Daoy (cell line): ENCODE data around the gene NEMP1. TPM values are rescaled to one million over a fixed set of nuclear protein-coding genes. Genes with fewer than 3 reads are reported as not detected.

Source experiments
- DNase-seq: peaks from one replicate; pipeline ENCODE4 v3.0.0-alpha.2; 2015; ENCODE audit warnings: low read depth
- total RNA-seq: library from RNA; depleted of rRNA; stranded (reverse); fragments of >200 nt; shearing (Covaris generic); gene quantifications from 2 replicates; pipeline ENCODE4 v1.2.3, GENCODE V29; 2014

NEMP1 gene
- total RNA-seq, 1 experiment from 2014 or later: 34.1 TPM

GRCh38 chr12:57107456-57108155 is 29.0 kb upstream of the NEMP1 start:
- no peak for DNase-seq

- no peak for DNase-seq
Measured at GRCh38 chr12:57106021-57106708, 27.6 kb upstream of the NEMP1 start.

- DNase-seq: no peak
Measured at GRCh38 chr12:57105011-57105753, 26.6 kb upstream of the NEMP1 start.

GRCh38 chr12:57104292-57104910 is 25.8 kb upstream of the NEMP1 start:
- no peak for DNase-seq

- no peak for DNase-seq
Measured at GRCh38 chr12:57103856-57104255, 25.3 kb upstream of the NEMP1 start.

- no peak for DNase-seq
Measured at GRCh38 chr12:57101892-57102695, 23.5 kb upstream of the NEMP1 start.

- no peak for DNase-seq
Measured at GRCh38 chr12:57099766-57100165, 21.2 kb upstream of the NEMP1 start.

GRCh38 chr12:57099047-57099714 is 20.6 kb upstream of the NEMP1 start:
- no peak for DNase-seq

GRCh38 chr12:57098546-57098945 is 20.0 kb upstream of the NEMP1 start:
- no peak for DNase-seq

- no peak for DNase-seq
Measured at GRCh38 chr12:57097554-57097835, 18.9 kb upstream of the NEMP1 start.

- no peak for DNase-seq
Measured at GRCh38 chr12:57096748-57097553, 18.4 kb upstream of the NEMP1 start.

GRCh38 chr12:57096099-57096572 is 17.5 kb upstream of the NEMP1 start:
- no peak for DNase-seq

- DNase-seq: no peak
Measured at GRCh38 chr12:57095440-57095839, 16.8 kb upstream of the NEMP1 start.

- DNase-seq: no peak
Measured at GRCh38 chr12:57094208-57095160, 15.9 kb upstream of the NEMP1 start.

- DNase-seq: peak; percentile 86
Measured at GRCh38 chr12:57093415-57094207, 15.0 kb upstream of the NEMP1 start.

- no peak for DNase-seq
Measured at GRCh38 chr12:57092876-57093414, 14.4 kb upstream of the NEMP1 start.

- DNase-seq: no peak
Measured at GRCh38 chr12:57092529-57092862, 13.9 kb upstream of the NEMP1 start.
